Small intestine (tissue), 7 donors: Measurements from ENCODE around the gene COL25A1. TPM values are rescaled to one million over a fixed set of nuclear protein-coding genes. Genes with fewer than 3 reads are reported as not detected.
A peak's percentile ranks its signal among the peaks of the same experiment; 100 is the strongest.

ENCODE experiments used
- DNase-seq, 2 donors: peaks; one replicate each; pipeline versions ENCODE4 v3.0.0 to v3.0.0-alpha.2; 2013
- FAIRE-seq: peaks from 2 replicates; lab custom pipeline; 2012; peaks lifted over from hg19 to GRCh38; lab: Jason Lieb, UNC
- H3K27ac ChIP-seq, 3 donors: one replicate each; pipeline ENCODE4 v1.5.1; 2013; ENCODE audit warnings: low read length in 2 of 3, mild to moderate bottlenecking in 2 of 3, control low read depth in 1 of 3, inconsistent platforms in 1 of 3, low read depth in 1 of 3, moderate library complexity in 1 of 3
- H3K27me3 ChIP-seq, 3 donors: one replicate each; pipeline ENCODE4 v1.6.1; 2013; ENCODE audit warnings: low read length in 3 of 3, inconsistent platforms in 1 of 3; ENCODE audit not compliant: control insufficient read depth in 3 of 3, insufficient read depth in 3 of 3
- H3K36me3 ChIP-seq, 3 donors: one replicate each; pipeline ENCODE4 v1.6.1; 2013; ENCODE audit warnings: low read length in 3 of 3, inconsistent platforms in 1 of 3, low read depth in 1 of 3, mild to moderate bottlenecking in 1 of 3, moderate library complexity in 1 of 3; ENCODE audit not compliant: control insufficient read depth in 3 of 3, insufficient read depth in 2 of 3
- H3K4me1 ChIP-seq, 3 donors: one replicate each; pipeline ENCODE4 v1.6.1; 2013; ENCODE audit warnings: low read length in 2 of 3, inconsistent platforms in 1 of 3, low read depth in 1 of 3, mild to moderate bottlenecking in 1 of 3, moderate library complexity in 1 of 3; ENCODE audit not compliant: control insufficient read depth in 3 of 3, insufficient read depth in 2 of 3
- H3K4me3 ChIP-seq, 3 donors: one replicate each; pipeline ENCODE4 v1.5.1; 2013; ENCODE audit warnings: low read length in 3 of 3, control low read depth in 1 of 3, inconsistent platforms in 1 of 3, low read depth in 1 of 3, mild to moderate bottlenecking in 1 of 3, moderate library complexity in 1 of 3
- H3K9me3 ChIP-seq, 2 donors: one replicate each; pipeline ENCODE4 v1.6.1; 2013; ENCODE audit warnings: low read depth in 1 of 2, low read length in 1 of 2; ENCODE audit not compliant: control insufficient read depth in 2 of 2, insufficient read depth in 1 of 2
- WGBS, 3 donors: extraction: QIAGEN DNeasy Blood & Tissue Kit; methylation state at CpG; one replicate each; pipeline ENCODE4 v1.1.7; 2013; 5-methylcytosine and 5-hydroxymethylcytosine counted together
- polyA plus RNA-seq, 4 donors: library from polyadenylated mRNA; stranded (reverse) in 3 of 4; unstranded in 1 of 4; fragments of 200-250 nt in 3 of 4; fragments of 120-200 nt in 1 of 4; gene quantifications; one replicate each; pipeline versions ENCODE4 v1.2.1 to v1.2.3, GENCODE V29; 2013
- donor health status: healthy with polysubstance abuse.
- donor health status: control.
- donor health status: control.
- donor health status: Bipolar disorder and iron deficiency.
- donor health status: healthy.

COL25A1 gene
- polyA plus RNA-seq, 4 donors = 0.24 to 6.2 (median 2.5) TPM

- WGBS, 3 donors = 79 to 94% (median 83%) methylated on average over 2 of the region's 2 CpGs
- Histone ChIP-seq H3K4me3 (no peak overlapping the region), H3K27me3 (peaks cover 0 to 13% (median 7%) of the 10 kb centered on the region in 3 donors), H3K9me3 (no peaks in the 10 kb centered on the region), H3K4me1 (no peaks in the 10 kb centered on the region), H3K27ac (no peak overlapping the region), H3K36me3 (no peaks in the 10 kb centered on the region)
- DNase-seq (no peak), FAIRE-seq (no peak)
Measured at GRCh38 chr4:109296527-109296926, 5.9 kb downstream of the COL25A1 start.

GRCh38 chr4:109295081-109295480 lies 7.4 kb downstream of the COL25A1 start:
- Histone ChIP-seq H3K36me3 (no peaks in the 10 kb centered on the region), H3K9me3 (no peaks in the 10 kb centered on the region), H3K4me1 (no peaks in the 10 kb centered on the region), H3K27me3 (peaks cover 0 to 2% (median 0%) of the 10 kb centered on the region in 3 donors), H3K4me3 (no peak overlapping the region), H3K27ac (no peak overlapping the region)
- FAIRE-seq (no peak), DNase-seq (no peak)

- WGBS, 3 donors = 81 to 90% (median 87%) methylated on average over 4 of the region's 4 CpGs
- Histone ChIP-seq H3K27me3 (peaks cover 0 to 2% (median 0%) of the 10 kb centered on the region in 3 donors), H3K36me3 (no peaks in the 10 kb centered on the region), H3K9me3 (no peaks in the 10 kb centered on the region), H3K4me3 (no peak overlapping the region), H3K27ac (no peak overlapping the region), H3K4me1 (no peaks in the 10 kb centered on the region)
- FAIRE-seq = no peak
- no peak for DNase-seq
Measured at GRCh38 chr4:109294468-109295020, 7.9 kb downstream of the COL25A1 start.

- H3K27me3 ChIP-seq = peaks cover 0 to 2% (median 0%) of the 10 kb centered on the region in 3 donors
- no peaks in the 10 kb centered on the region for H3K9me3 ChIP-seq
- no peak overlapping the region for H3K4me3 ChIP-seq
- 25 to 49% (median 30%) methylated on average over 1 of the region's 1 CpG for WGBS, 3 donors
- H3K36me3 ChIP-seq = no peaks in the 10 kb centered on the region
- H3K27ac ChIP-seq = no peak overlapping the region
- FAIRE-seq = no peak
- no peaks in the 10 kb centered on the region for H3K4me1 ChIP-seq
- peak in 1 of 2 donors; percentile 20 for DNase-seq
Measured at GRCh38 chr4:109294006-109294405, 8.5 kb downstream of the COL25A1 start.

GRCh38 chr4:109291707-109292238 lies 10.7 kb downstream of the COL25A1 start:
- H3K36me3 ChIP-seq = no peaks in the 10 kb centered on the region
- no peak overlapping the region for H3K27ac ChIP-seq
- H3K4me1 ChIP-seq = no peaks in the 10 kb centered on the region
- no peaks in the 10 kb centered on the region for H3K27me3 ChIP-seq
- FAIRE-seq (no peak), DNase-seq (no peak)
- 81 to 87% (median 84%) methylated on average over 2 of the region's 2 CpGs for WGBS, 3 donors
- H3K4me3 ChIP-seq = no peak overlapping the region
- H3K9me3 ChIP-seq = no peaks in the 10 kb centered on the region

- no peaks in the 10 kb centered on the region for H3K9me3 ChIP-seq
- no peaks in the 10 kb centered on the region for H3K36me3 ChIP-seq
- H3K27me3 ChIP-seq = no peaks in the 10 kb centered on the region
- no peak overlapping the region for H3K27ac ChIP-seq
- FAIRE-seq (no peak), DNase-seq (no peak)
- no peaks in the 10 kb centered on the region for H3K4me1 ChIP-seq
- no peak overlapping the region for H3K4me3 ChIP-seq
- 77 to 90% (median 89%) methylated on average over 3 of the region's 3 CpGs for WGBS, 3 donors
Measured at GRCh38 chr4:109290918-109291317, 11.5 kb downstream of the COL25A1 start.

GRCh38 chr4:109278594-109279031 lies 23.8 kb downstream of the COL25A1 start:
- FAIRE-seq (no peak), DNase-seq (no peak)
- Histone ChIP-seq H3K36me3 (no peaks in the 10 kb centered on the region), H3K4me1 (no peaks in the 10 kb centered on the region), H3K27ac (no peak overlapping the region), H3K27me3 (no peaks in the 10 kb centered on the region), H3K9me3 (no peaks in the 10 kb centered on the region), H3K4me3 (no peak overlapping the region)
- 40 to 48% (median 48%) methylated on average over 3 of the region's 3 CpGs for WGBS, 3 donors

GRCh38 chr4:109276482-109277095 lies 25.9 kb downstream of the COL25A1 start:
- H3K36me3 ChIP-seq = no peaks in the 10 kb centered on the region
- no peak overlapping the region for H3K4me3 ChIP-seq
- no peaks in the 10 kb centered on the region for H3K9me3 ChIP-seq
- H3K27me3 ChIP-seq = no peaks in the 10 kb centered on the region
- no peaks in the 10 kb centered on the region for H3K4me1 ChIP-seq
- DNase-seq (no peak), FAIRE-seq (no peak)
- H3K27ac ChIP-seq = no peak overlapping the region
- 77 to 81% (median 80%) methylated on average over 5 of the region's 5 CpGs for WGBS, 3 donors
